ENCODE data around the gene CPTP.

CPTP gene

GRCh38 chr1:1282998-1283397 lies 41.6 kb upstream of the CPTP start:
- TF ChIP-seq CTCF (IDR thresholded peaks at IDR 0.05), result no peak

GRCh38 chr1:1283821-1284220 lies 40.8 kb upstream of the CPTP start:
- TF ChIP-seq CTCF (IDR thresholded peaks at IDR 0.05), result no peak

- TF ChIP-seq CTCF (IDR thresholded peaks at IDR 0.05), result no peak
Measured at GRCh38 chr1:1284221-1285101, 40.1 kb upstream of the CPTP start.

GRCh38 chr1:1285102-1285571 lies 39.5 kb upstream of the CPTP start:
- TF ChIP-seq CTCF (IDR thresholded peaks at IDR 0.05), result no peak

- TF ChIP-seq CTCF (IDR thresholded peaks at IDR 0.05), result no peak
Measured at GRCh38 chr1:1285611-1286311, 38.8 kb upstream of the CPTP start.

- no peak for TF ChIP-seq CTCF (IDR thresholded peaks at IDR 0.05)
Measured at GRCh38 chr1:1286313-1287261, 38.0 kb upstream of the CPTP start.
